Measurements from ENCODE around the gene EXO5. TPM values are rescaled to one million over a fixed set of nuclear protein-coding genes. Genes with fewer than 3 reads are reported as not detected.

EXO5 gene
- total and polyA plus RNA-seq, 2 of the 13 experiments (the other 11 are each of a cell fraction or from before 2014, with no cell fraction given) = 9.9 to 20.5 TPM

DNA sequence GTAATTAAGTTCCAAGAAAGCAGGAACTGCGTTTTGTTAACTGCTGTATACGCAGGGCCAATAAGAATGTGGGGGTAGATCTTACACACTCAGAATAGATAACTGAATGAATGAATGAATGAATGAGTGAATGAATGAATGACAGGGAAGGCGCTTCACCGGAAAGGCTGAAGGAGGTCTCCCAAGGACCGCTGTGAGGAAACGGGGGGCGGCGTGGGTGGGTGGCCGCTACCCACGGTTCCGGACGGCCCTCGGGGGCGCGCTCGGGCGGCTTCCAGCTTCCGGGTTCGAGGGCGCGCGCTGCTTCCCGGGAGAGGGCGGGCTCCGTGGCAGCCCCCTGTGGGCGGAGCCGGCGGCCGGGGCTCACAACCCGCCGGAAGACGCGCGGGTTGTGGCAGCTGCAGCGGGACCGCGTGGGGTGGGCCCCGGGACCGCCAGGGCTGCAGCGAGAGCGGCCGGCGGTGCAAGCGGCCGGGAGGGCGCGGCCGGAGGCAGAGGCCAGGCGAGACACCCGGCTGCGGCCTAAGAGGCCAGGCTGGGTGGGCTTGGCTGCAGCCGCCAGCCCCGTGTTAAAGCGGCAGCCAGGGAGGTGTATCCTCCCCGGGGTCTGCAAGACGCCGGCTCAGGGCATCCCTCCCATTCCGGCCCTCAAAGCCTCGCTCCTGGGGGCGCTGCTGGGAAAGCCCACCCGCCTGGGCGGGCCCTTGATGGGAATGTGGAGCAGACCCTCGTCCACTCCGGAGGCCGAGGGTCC lies 31.5 kb upstream of the EXO5 start, which contains the start of gene ZFP69 (continued):
- TF ChIP-seq, protein P1, sequence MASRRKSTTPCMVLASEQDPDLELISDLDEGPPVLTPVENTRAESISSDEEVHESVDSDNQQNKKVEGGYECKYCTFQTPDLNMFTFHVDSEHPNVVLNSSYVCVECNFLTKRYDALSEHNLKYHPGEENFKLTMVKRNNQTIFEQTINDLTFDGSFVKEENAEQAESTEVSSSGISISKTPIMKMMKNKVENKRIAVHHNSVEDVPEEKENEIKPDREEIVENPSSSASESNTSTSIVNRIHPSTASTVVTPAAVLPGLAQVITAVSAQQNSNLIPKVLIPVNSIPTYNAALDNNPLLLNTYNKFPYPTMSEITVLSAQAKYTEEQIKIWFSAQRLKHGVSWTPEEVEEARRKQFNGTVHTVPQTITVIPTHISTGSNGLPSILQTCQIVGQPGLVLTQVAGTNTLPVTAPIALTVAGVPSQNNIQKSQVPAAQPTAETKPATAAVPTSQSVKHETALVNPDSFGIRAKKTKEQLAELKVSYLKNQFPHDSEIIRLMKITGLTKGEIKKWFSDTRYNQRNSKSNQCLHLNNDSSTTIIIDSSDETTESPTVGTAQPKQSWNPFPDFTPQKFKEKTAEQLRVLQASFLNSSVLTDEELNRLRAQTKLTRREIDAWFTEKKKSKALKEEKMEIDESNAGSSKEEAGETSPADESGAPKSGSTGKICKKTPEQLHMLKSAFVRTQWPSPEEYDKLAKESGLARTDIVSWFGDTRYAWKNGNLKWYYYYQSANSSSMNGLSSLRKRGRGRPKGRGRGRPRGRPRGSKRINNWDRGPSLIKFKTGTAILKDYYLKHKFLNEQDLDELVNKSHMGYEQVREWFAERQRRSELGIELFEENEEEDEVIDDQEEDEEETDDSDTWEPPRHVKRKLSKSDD (CRISPR knock-in tag; IDR thresholded peaks at IDR 0.05; ENCODE audit: low read depth) = no peak
- TF ChIP-seq ZNF577 (CRISPR knock-in tag; IDR thresholded peaks at IDR 0.05; ENCODE audit: borderline replicate concordance, low read depth) (no peak), ZNF670 (CRISPR knock-in tag; IDR thresholded peaks at IDR 0.05; ENCODE audit: borderline replicate concordance) (no peak), POLR2G (IDR thresholded peaks at IDR 0.05; ENCODE audit: low read depth, low read length) (peak; percentile 76), MTA3 (CRISPR knock-in tag; IDR thresholded peaks at IDR 0.05) (no peak), GLI4 (CRISPR knock-in tag; IDR thresholded peaks at IDR 0.05; ENCODE audit: borderline replicate concordance) (0 out of 2 replicates have a peak, but pooled peaks have one; percentile 19), DNMT1 (CRISPR knock-in tag; IDR thresholded peaks at IDR 0.05) (0 out of 2 replicates have a peak, but pooled peaks have one; percentile 47), ASH2L (IDR thresholded peaks at IDR 0.05; ENCODE audit: insufficient read length, low read depth, low read length) (peak; percentile 77), ZFP37 (CRISPR knock-in tag; IDR thresholded peaks at IDR 0.05; ENCODE audit: borderline replicate concordance) (no peak), TOE1 (CRISPR knock-in tag; IDR thresholded peaks at IDR 0.05) (no peak; the same call in 1 of the 2 replicates), MAZ (IDR thresholded peaks at IDR 0.05; ENCODE audit: borderline replicate concordance, low read depth, low read length) (no peak), MAZ (CRISPR knock-in tag; IDR thresholded peaks at IDR 0.05; ENCODE audit: low read depth) (peak; percentile 58; the same call in 1 of the 2 replicates), PAX8 (CRISPR knock-in tag; IDR thresholded peaks at IDR 0.05; ENCODE audit: borderline replicate concordance) (no peak), ZNF30 (CRISPR knock-in tag; IDR thresholded peaks at IDR 0.05) (no peak), KLF16 (CRISPR knock-in tag; IDR thresholded peaks at IDR 0.05) (no peak), ZNF598 (CRISPR knock-in tag; IDR thresholded peaks at IDR 0.05; ENCODE audit: borderline replicate concordance) (no peak), RORA (CRISPR knock-in tag; IDR thresholded peaks at IDR 0.05) (no peak)
- TF ChIP-seq, protein P2, sequence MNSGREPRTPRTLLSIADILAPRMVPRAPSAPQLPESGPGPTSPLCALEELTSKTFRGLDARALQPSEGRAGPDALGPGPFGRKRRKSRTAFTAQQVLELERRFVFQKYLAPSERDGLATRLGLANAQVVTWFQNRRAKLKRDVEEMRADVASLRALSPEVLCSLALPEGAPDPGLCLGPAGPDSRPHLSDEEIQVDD (CRISPR knock-in tag; IDR thresholded peaks at IDR 0.05; ENCODE audit: borderline replicate concordance) = no peak
- TF ChIP-seq, protein P3, sequence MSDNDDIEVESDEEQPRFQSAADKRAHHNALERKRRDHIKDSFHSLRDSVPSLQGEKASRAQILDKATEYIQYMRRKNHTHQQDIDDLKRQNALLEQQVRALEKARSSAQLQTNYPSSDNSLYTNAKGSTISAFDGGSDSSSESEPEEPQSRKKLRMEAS (IDR thresholded peaks at IDR 0.05) = peak; percentile 84
- TF ChIP-seq, protein P4, sequence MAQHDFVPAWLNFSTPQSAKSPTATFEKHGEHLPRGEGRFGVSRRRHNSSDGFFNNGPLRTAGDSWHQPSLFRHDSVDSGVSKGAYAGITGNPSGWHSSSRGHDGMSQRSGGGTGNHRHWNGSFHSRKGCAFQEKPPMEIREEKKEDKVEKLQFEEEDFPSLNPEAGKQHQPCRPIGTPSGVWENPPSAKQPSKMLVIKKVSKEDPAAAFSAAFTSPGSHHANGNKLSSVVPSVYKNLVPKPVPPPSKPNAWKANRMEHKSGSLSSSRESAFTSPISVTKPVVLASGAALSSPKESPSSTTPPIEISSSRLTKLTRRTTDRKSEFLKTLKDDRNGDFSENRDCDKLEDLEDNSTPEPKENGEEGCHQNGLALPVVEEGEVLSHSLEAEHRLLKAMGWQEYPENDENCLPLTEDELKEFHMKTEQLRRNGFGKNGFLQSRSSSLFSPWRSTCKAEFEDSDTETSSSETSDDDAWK (CRISPR knock-in tag; IDR thresholded peaks at IDR 0.05) = no peak
- TF ChIP-seq, protein P5, sequence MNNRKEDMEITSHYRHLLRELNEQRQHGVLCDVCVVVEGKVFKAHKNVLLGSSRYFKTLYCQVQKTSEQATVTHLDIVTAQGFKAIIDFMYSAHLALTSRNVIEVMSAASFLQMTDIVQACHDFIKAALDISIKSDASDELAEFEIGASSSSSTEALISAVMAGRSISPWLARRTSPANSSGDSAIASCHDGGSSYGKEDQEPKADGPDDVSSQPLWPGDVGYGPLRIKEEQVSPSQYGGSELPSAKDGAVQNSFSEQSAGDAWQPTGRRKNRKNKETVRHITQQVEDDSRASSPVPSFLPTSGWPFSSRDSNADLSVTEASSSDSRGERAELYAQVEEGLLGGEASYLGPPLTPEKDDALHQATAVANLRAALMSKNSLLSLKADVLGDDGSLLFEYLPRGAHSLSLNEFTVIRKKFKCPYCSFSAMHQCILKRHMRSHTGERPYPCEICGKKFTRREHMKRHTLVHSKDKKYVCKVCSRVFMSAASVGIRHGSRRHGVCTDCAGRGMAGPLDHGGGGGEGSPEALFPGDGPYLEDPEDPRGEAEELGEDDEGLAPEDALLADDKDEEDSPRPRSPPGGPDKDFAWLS (CRISPR knock-in tag; IDR thresholded peaks at IDR 0.05; ENCODE audit: borderline replicate concordance) = no peak
